ENCODE data around the gene MEX3D.

DNA sequence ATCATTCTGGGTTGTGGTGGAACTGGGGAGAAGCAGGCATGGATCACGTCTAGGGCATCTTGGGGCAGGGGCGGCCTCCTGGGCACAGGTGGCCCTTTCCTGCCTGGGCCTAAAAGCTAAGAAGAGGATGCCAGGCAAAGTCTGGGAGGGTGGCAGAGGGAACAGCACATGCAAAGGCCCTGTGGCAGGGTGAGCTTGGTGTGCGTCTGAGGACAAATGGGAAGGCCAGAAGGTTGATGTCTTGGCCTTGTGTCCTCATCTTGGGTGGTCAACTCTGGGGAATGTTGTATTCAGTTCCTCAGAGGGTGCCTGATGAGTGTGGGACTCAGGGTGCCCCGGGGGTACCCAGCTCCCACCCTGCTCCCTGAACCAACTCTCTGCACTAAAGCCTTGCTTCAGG lies 49.7 kb downstream of the MEX3D start:
- TF ChIP-seq ESRRG (CRISPR knock-in tag; IDR thresholded peaks at IDR 0.05) (no peak), ZNF70 (CRISPR knock-in tag; IDR thresholded peaks at IDR 0.05) (no peak), SNAI2 (CRISPR knock-in tag; IDR thresholded peaks at IDR 0.05) (no peak), RARB (CRISPR knock-in tag; IDR thresholded peaks at IDR 0.05) (no peak), PPARA (CRISPR knock-in tag; IDR thresholded peaks at IDR 0.05; ENCODE audit: borderline replicate concordance) (no peak), ARNTL (CRISPR knock-in tag; IDR thresholded peaks at IDR 0.05; ENCODE audit: borderline replicate concordance, low read depth) (no peak)
- TF ChIP-seq, protein P1, sequence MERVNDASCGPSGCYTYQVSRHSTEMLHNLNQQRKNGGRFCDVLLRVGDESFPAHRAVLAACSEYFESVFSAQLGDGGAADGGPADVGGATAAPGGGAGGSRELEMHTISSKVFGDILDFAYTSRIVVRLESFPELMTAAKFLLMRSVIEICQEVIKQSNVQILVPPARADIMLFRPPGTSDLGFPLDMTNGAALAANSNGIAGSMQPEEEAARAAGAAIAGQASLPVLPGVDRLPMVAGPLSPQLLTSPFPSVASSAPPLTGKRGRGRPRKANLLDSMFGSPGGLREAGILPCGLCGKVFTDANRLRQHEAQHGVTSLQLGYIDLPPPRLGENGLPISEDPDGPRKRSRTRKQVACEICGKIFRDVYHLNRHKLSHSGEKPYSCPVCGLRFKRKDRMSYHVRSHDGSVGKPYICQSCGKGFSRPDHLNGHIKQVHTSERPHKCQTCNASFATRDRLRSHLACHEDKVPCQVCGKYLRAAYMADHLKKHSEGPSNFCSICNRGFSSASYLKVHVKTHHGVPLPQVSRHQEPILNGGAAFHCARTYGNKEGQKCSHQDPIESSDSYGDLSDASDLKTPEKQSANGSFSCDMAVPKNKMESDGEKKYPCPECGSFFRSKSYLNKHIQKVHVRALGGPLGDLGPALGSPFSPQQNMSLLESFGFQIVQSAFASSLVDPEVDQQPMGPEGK (CRISPR knock-in tag; IDR thresholded peaks at IDR 0.05; ENCODE audit: borderline replicate concordance): no peak
- TF ChIP-seq, protein P2, sequence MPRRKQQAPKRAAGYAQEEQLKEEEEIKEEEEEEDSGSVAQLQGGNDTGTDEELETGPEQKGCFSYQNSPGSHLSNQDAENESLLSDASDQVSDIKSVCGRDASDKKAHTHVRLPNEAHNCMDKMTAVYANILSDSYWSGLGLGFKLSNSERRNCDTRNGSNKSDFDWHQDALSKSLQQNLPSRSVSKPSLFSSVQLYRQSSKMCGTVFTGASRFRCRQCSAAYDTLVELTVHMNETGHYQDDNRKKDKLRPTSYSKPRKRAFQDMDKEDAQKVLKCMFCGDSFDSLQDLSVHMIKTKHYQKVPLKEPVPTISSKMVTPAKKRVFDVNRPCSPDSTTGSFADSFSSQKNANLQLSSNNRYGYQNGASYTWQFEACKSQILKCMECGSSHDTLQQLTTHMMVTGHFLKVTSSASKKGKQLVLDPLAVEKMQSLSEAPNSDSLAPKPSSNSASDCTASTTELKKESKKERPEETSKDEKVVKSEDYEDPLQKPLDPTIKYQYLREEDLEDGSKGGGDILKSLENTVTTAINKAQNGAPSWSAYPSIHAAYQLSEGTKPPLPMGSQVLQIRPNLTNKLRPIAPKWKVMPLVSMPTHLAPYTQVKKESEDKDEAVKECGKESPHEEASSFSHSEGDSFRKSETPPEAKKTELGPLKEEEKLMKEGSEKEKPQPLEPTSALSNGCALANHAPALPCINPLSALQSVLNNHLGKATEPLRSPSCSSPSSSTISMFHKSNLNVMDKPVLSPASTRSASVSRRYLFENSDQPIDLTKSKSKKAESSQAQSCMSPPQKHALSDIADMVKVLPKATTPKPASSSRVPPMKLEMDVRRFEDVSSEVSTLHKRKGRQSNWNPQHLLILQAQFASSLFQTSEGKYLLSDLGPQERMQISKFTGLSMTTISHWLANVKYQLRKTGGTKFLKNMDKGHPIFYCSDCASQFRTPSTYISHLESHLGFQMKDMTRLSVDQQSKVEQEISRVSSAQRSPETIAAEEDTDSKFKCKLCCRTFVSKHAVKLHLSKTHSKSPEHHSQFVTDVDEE (CRISPR knock-in tag; IDR thresholded peaks at IDR 0.05): no peak
